GM12801 (cell line): ENCODE data around the gene CSF3R.

Experiments
- CTCF ChIP-seq: IDR thresholded peaks from one replicate; pipeline ENCODE4 v1.5.1; 2011; ENCODE audit warnings: control low read depth; ENCODE audit not compliant: insufficient read length; ENCODE audit errors: extremely low read depth

CSF3R gene

GRCh38 chr1:36511804-36512798 lies 29.4 kb upstream of the CSF3R start:
- TF ChIP-seq CTCF = no peak

GRCh38 chr1:36510418-36510817 lies 27.7 kb upstream of the CSF3R start:
- no peak for TF ChIP-seq CTCF

- no peak for TF ChIP-seq CTCF
Measured at GRCh38 chr1:36508257-36508656, 25.5 kb upstream of the CSF3R start.

GRCh38 chr1:36506276-36506920 lies 23.7 kb upstream of the CSF3R start:
- no peak for TF ChIP-seq CTCF

- no peak for TF ChIP-seq CTCF
Measured at GRCh38 chr1:36503733-36504132, 21.0 kb upstream of the CSF3R start.

GRCh38 chr1:36503159-36503558 lies 20.4 kb upstream of the CSF3R start:
- TF ChIP-seq CTCF = no peak

- TF ChIP-seq CTCF = no peak
Measured at GRCh38 chr1:36502616-36503015, 19.9 kb upstream of the CSF3R start.
